C4-2B (cell line): ENCODE data around the gene NLRC5.

ENCODE experiments used
- ZFX ChIP-seq: fragments of 450-650 bp; IDR thresholded peaks from 2 replicates; pipeline ENCODE4 v1.6.1; 2017
- TF ChIP-seq, protein P1 (sequence below): fragments of 450-650 bp; conservative IDR thresholded peaks from 2 replicates; pipeline ENCODE4 v1.5.1; 2017; ENCODE audit warnings: mild to moderate bottlenecking

DNA sequence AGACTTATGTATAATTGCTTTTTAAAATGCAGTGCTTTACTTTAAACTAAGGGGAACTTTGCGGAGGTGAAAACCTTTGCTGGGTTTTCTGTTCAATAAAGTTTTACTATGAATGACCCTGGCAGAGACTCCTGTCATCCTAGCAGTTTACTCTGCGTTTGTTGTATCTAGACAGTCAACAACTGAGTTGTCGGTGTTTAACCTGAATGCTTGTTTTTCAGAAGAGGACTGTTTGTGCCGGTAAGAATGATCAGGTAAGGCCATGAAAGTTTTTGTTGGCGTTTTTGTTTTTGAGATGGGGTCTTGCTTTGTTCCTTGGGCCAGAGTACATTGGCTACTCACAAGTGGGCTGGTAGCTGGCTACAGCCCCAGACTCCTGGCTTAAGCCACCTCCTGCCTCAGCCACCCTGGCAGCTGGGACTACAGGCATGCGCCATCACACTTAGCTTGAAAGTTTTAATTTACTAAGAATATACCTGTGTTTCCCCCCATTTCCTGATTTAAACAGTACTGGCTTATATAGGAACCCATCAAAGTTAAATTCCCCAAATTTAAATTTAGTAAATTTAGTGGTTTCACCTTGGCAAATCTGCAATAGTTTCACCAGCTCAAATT lies 45.5 kb upstream of the NLRC5 start:
- TF ChIP-seq, protein P1, sequence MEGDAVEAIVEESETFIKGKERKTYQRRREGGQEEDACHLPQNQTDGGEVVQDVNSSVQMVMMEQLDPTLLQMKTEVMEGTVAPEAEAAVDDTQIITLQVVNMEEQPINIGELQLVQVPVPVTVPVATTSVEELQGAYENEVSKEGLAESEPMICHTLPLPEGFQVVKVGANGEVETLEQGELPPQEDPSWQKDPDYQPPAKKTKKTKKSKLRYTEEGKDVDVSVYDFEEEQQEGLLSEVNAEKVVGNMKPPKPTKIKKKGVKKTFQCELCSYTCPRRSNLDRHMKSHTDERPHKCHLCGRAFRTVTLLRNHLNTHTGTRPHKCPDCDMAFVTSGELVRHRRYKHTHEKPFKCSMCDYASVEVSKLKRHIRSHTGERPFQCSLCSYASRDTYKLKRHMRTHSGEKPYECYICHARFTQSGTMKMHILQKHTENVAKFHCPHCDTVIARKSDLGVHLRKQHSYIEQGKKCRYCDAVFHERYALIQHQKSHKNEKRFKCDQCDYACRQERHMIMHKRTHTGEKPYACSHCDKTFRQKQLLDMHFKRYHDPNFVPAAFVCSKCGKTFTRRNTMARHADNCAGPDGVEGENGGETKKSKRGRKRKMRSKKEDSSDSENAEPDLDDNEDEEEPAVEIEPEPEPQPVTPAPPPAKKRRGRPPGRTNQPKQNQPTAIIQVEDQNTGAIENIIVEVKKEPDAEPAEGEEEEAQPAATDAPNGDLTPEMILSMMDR, result no peak
- no peak for TF ChIP-seq ZFX
